GM19238 (cell line): ENCODE results near the gene ASCC3.
"Not testable (repeated sequence)": the region's sequence is repeated elsewhere in the genome, so short reads cannot be mapped to it uniquely, and the experiment has no call there.

ENCODE experiments used
- DNase-seq: peaks from one replicate; pipeline ENCODE4 v3.0.0; 2011; ENCODE audit warnings: low spot score; ENCODE audit not compliant: insufficient read length

The ASCC3 gene

GRCh38 chr6:100883347-100883746 lies 2.2 kb upstream of the ASCC3 start:
- no peak for DNase-seq

- DNase-seq = no peak
These were observed 545 bp upstream of the ASCC3 start for GRCh38 chr6:100881707-100882040.

- no peak for DNase-seq
These were observed 828 bp downstream of the ASCC3 start for GRCh38 chr6:100880149-100880852.

GRCh38 chr6:100879317-100879716 lies 1.8 kb downstream of the ASCC3 start:
- DNase-seq = no peak

GRCh38 chr6:100877851-100878250 lies 3.3 kb downstream of the ASCC3 start:
- no peak for DNase-seq

- DNase-seq = no peak
These were observed 4.9 kb downstream of the ASCC3 start for GRCh38 chr6:100876251-100876650.

GRCh38 chr6:100865525-100865924 lies 15.6 kb downstream of the ASCC3 start:
- no peak for DNase-seq

GRCh38 chr6:100862063-100862462 lies 19.1 kb downstream of the ASCC3 start:
- no peak for DNase-seq

- no peak for DNase-seq
These were observed 25.0 kb downstream of the ASCC3 start for GRCh38 chr6:100856146-100856545.

- no peak for DNase-seq
These were observed 29.3 kb downstream of the ASCC3 start for GRCh38 chr6:100851819-100852218.

- no peak for DNase-seq
These were observed 31.0 kb downstream of the ASCC3 start for GRCh38 chr6:100850174-100850573.

GRCh38 chr6:100846276-100846675 lies 34.9 kb downstream of the ASCC3 start:
- no peak for DNase-seq

GRCh38 chr6:100845676-100846075 lies 35.5 kb downstream of the ASCC3 start:
- no peak for DNase-seq

GRCh38 chr6:100839419-100839818 lies 41.7 kb downstream of the ASCC3 start:
- DNase-seq = no peak

GRCh38 chr6:100838011-100838410 lies 43.1 kb downstream of the ASCC3 start:
- no peak for DNase-seq

GRCh38 chr6:100833972-100834574 lies 47.1 kb downstream of the ASCC3 start:
- DNase-seq = no peak

- not testable (repeated sequence) for DNase-seq
These were observed 52.0 kb downstream of the ASCC3 start for GRCh38 chr6:100829077-100829595.

GRCh38 chr6:100823041-100823440 lies 58.1 kb downstream of the ASCC3 start:
- DNase-seq = no peak

GRCh38 chr6:100818066-100818465 lies 63.1 kb downstream of the ASCC3 start:
- no peak for DNase-seq

GRCh38 chr6:100810015-100810414 lies 71.1 kb downstream of the ASCC3 start:
- DNase-seq = no peak

GRCh38 chr6:100809346-100809745 lies 71.8 kb downstream of the ASCC3 start:
- no peak for DNase-seq

- DNase-seq = no peak
These were observed 72.4 kb downstream of the ASCC3 start for GRCh38 chr6:100808638-100809275.

GRCh38 chr6:100806296-100806695 lies 74.8 kb downstream of the ASCC3 start:
- DNase-seq = no peak
